ENCODE data around the gene KCNJ5.

KCNJ5 gene

GRCh38 chr11:128961645-128962044, 70.5 kb downstream of the KCNJ5 start:
- no peaks in the 10 kb centered on the region for H3K4me1 ChIP-seq (ENCODE audit: control insufficient read depth, insufficient read depth, low read length, poor library complexity, severe bottlenecking)
- H3K27ac ChIP-seq (ENCODE audit: low read depth, low read length, severe bottlenecking) = no peak overlapping the region
- no peaks in the 10 kb centered on the region for H3K36me3 ChIP-seq (ENCODE audit: control insufficient read depth, insufficient read depth, low read length)
- no peaks in the 10 kb centered on the region for H3K9me3 ChIP-seq (ENCODE audit: control insufficient read depth, low read length)
- H3K4me3 ChIP-seq (ENCODE audit: extremely low read depth, insufficient read depth, low read length, poor library complexity, severe bottlenecking) = no peak overlapping the region
- WGBS, 2 experiments (ENCODE audit: insufficient coverage in 2 of 2) = 100% methylated on average over 1 of the region's 2 CpGs; no CpG with 5 or more reads in 1 of the 2 experiments

GRCh38 chr11:128962896-128963295, 71.7 kb downstream of the KCNJ5 start:
- Histone ChIP-seq H3K4me3 (ENCODE audit: extremely low read depth, insufficient read depth, low read length, poor library complexity, severe bottlenecking) (no peak overlapping the region), H3K36me3 (ENCODE audit: control insufficient read depth, insufficient read depth, low read length) (no peaks in the 10 kb centered on the region), H3K4me1 (ENCODE audit: control insufficient read depth, insufficient read depth, low read length, poor library complexity, severe bottlenecking) (no peaks in the 10 kb centered on the region), H3K9me3 (ENCODE audit: control insufficient read depth, low read length) (no peaks in the 10 kb centered on the region), H3K27ac (ENCODE audit: low read depth, low read length, severe bottlenecking) (no peak overlapping the region)
- 94 to 100% methylated on average over 3 to 4 of the region's 5 CpGs for WGBS, 2 experiments (ENCODE audit: insufficient coverage in 2 of 2)

GRCh38 chr11:128963744-128964325, 72.7 kb downstream of the KCNJ5 start:
- H3K4me3 ChIP-seq (ENCODE audit: extremely low read depth, insufficient read depth, low read length, poor library complexity, severe bottlenecking) = no peak overlapping the region
- no peak overlapping the region for H3K27ac ChIP-seq (ENCODE audit: low read depth, low read length, severe bottlenecking)
- 82 to 90% methylated on average over 3 of the region's 3 CpGs for WGBS, 2 experiments (ENCODE audit: insufficient coverage in 2 of 2)
- peaks cover 6% of the 10 kb centered on the region for H3K36me3 ChIP-seq (ENCODE audit: control insufficient read depth, insufficient read depth, low read length)
- H3K4me1 ChIP-seq (ENCODE audit: control insufficient read depth, insufficient read depth, low read length, poor library complexity, severe bottlenecking) = no peaks in the 10 kb centered on the region
- no peaks in the 10 kb centered on the region for H3K9me3 ChIP-seq (ENCODE audit: control insufficient read depth, low read length)

- no peaks in the 10 kb centered on the region for H3K4me1 ChIP-seq (ENCODE audit: control insufficient read depth, insufficient read depth, low read length, poor library complexity, severe bottlenecking)
- no peaks in the 10 kb centered on the region for H3K9me3 ChIP-seq (ENCODE audit: control insufficient read depth, low read length)
- WGBS, 2 experiments (ENCODE audit: insufficient coverage in 2 of 2) = 49 to 83% methylated on average over 5 to 6 of the region's 7 CpGs
- H3K27ac ChIP-seq (ENCODE audit: low read depth, low read length, severe bottlenecking) = no peak overlapping the region
- peaks cover 11% of the 10 kb centered on the region for H3K36me3 ChIP-seq (ENCODE audit: control insufficient read depth, insufficient read depth, low read length)
- no peak overlapping the region for H3K4me3 ChIP-seq (ENCODE audit: extremely low read depth, insufficient read depth, low read length, poor library complexity, severe bottlenecking)
Measured at GRCh38 chr11:128964463-128964930, 73.3 kb downstream of the KCNJ5 start.

GRCh38 chr11:128965485-128965884, 74.3 kb downstream of the KCNJ5 start:
- WGBS, 2 experiments (ENCODE audit: insufficient coverage in 2 of 2) = 70 to 85% methylated on average over 3 to 4 of the region's 4 CpGs
- H3K36me3 ChIP-seq (ENCODE audit: control insufficient read depth, insufficient read depth, low read length) = peaks cover 21% of the 10 kb centered on the region
- H3K27ac ChIP-seq (ENCODE audit: low read depth, low read length, severe bottlenecking) = no peak overlapping the region
- H3K4me3 ChIP-seq (ENCODE audit: extremely low read depth, insufficient read depth, low read length, poor library complexity, severe bottlenecking) = no peak overlapping the region
- no peaks in the 10 kb centered on the region for H3K4me1 ChIP-seq (ENCODE audit: control insufficient read depth, insufficient read depth, low read length, poor library complexity, severe bottlenecking)
- H3K9me3 ChIP-seq (ENCODE audit: control insufficient read depth, low read length) = no peaks in the 10 kb centered on the region

GRCh38 chr11:128967578-128967977, 76.4 kb downstream of the KCNJ5 start:
- whole genome bisulfite sequencing, 2 experiments (ENCODE audit: insufficient coverage in 2 of 2) = 92 to 94% methylated on average over 3 to 5 of the region's 6 CpGs

GRCh38 chr11:128968916-128969315, 77.8 kb downstream of the KCNJ5 start:
- H3K36me3 ChIP-seq (ENCODE audit: control insufficient read depth, insufficient read depth, low read length) = peaks cover 53% of the 10 kb centered on the region

More at GRCh38 chr11:128967578-128967977, 76.4 kb downstream of the KCNJ5 start:
- Histone ChIP-seq H3K36me3 (ENCODE audit: control insufficient read depth, insufficient read depth, low read length) (peaks cover 40% of the 10 kb centered on the region), H3K9me3 (ENCODE audit: control insufficient read depth, low read length) (no peaks in the 10 kb centered on the region), H3K4me3 (ENCODE audit: extremely low read depth, insufficient read depth, low read length, poor library complexity, severe bottlenecking) (no peak overlapping the region), H3K27ac (ENCODE audit: low read depth, low read length, severe bottlenecking) (no peak overlapping the region), H3K4me1 (ENCODE audit: control insufficient read depth, insufficient read depth, low read length, poor library complexity, severe bottlenecking) (no peaks in the 10 kb centered on the region)

More at GRCh38 chr11:128968916-128969315, 77.8 kb downstream of the KCNJ5 start:
- WGBS, 2 experiments (ENCODE audit: insufficient coverage in 2 of 2) = 91 to 97% methylated on average over 8 of the region's 9 CpGs
- Histone ChIP-seq H3K4me1 (ENCODE audit: control insufficient read depth, insufficient read depth, low read length, poor library complexity, severe bottlenecking) (no peaks in the 10 kb centered on the region), H3K9me3 (ENCODE audit: control insufficient read depth, low read length) (no peaks in the 10 kb centered on the region), H3K4me3 (ENCODE audit: extremely low read depth, insufficient read depth, low read length, poor library complexity, severe bottlenecking) (no peak overlapping the region), H3K27ac (ENCODE audit: low read depth, low read length, severe bottlenecking) (no peak overlapping the region)
